ENCODE results near the gene ADRB1. TPM values are rescaled to one million over a fixed set of nuclear protein-coding genes. Genes with fewer than 3 reads are reported as not detected.

ADRB1 gene
- 1 to 10 TPM; 2.3 to 2.8 TPM for total RNA-seq

GRCh38 chr10:114043532-114044246 is at the start of gene ADRB1:
Gene ADRB1 (plus strand): TSS chr10:114043866. CDS start chr10:114044133, 267 bp downstream.
- Mint-ChIP-seq H3K4me1 (peaks cover 33% of the 10 kb centered on the region), H3K4me3 (peak within 1 kb of the TSS; percentile 70), H3K27me3 (peaks cover 79% of the 10 kb centered on the region), H3K9me3 (ENCODE audit: low read depth) (no peaks in the 10 kb centered on the region), H3K36me3 (peaks cover 5% of the 10 kb centered on the region), H3K27ac (peak within 1 kb of the TSS; percentile 72)
- CTCF ChIA-PET: interaction anchor here (1.3 to 2.3 kb wide), 4 partner anchors 7 to 83 kb away, joined by 3 to 10 read pairs (median 7); no protein-coding TSS in a partner anchor
- peak; percentile 76 for DNase-seq
- ATAC-seq: peak; percentile 61

- Mint-ChIP-seq H3K9me3 (ENCODE audit: low read depth) (no peaks in the 10 kb centered on the region), H3K27ac (no peak overlapping the region), H3K4me1 (peaks cover 17% of the 10 kb centered on the region), H3K4me3 (no peak overlapping the region), H3K27me3 (peaks cover 84% of the 10 kb centered on the region), H3K36me3 (no peaks in the 10 kb centered on the region)
- DNase-seq: no peak
- ATAC-seq: no peak
- CTCF ChIA-PET: no interaction called here
Observed at GRCh38 chr10:113995201-113995600, 48.5 kb upstream of the ADRB1 start.

GRCh38 chr10:113997428-113997827 is 46.2 kb upstream of the ADRB1 start:
- DNase-seq (no peak), ATAC-seq (no peak)
- Mint-ChIP-seq H3K36me3 (no peaks in the 10 kb centered on the region), H3K27me3 (peaks cover 76% of the 10 kb centered on the region), H3K4me3 (no peak overlapping the region), H3K27ac (no peak overlapping the region), H3K9me3 (ENCODE audit: low read depth) (no peaks in the 10 kb centered on the region), H3K4me1 (no peaks in the 10 kb centered on the region)
- CTCF ChIA-PET: no interaction called here

GRCh38 chr10:113999531-113999930 is 44.1 kb upstream of the ADRB1 start:
- Mint-ChIP-seq H3K27ac (no peak overlapping the region), H3K9me3 (ENCODE audit: low read depth) (no peaks in the 10 kb centered on the region)

GRCh38 chr10:114000457-114001010 is 43.1 kb upstream of the ADRB1 start:
- Mint-ChIP-seq H3K4me1 (no peaks in the 10 kb centered on the region), H3K9me3 (ENCODE audit: low read depth) (no peaks in the 10 kb centered on the region), H3K4me3 (no peak overlapping the region), H3K27me3 (peaks cover 68% of the 10 kb centered on the region), H3K36me3 (no peaks in the 10 kb centered on the region), H3K27ac (no peak overlapping the region)
- CTCF ChIA-PET: no interaction called here
- ATAC-seq: no peak
- no peak for DNase-seq

More at GRCh38 chr10:113999531-113999930, 44.1 kb upstream of the ADRB1 start:
- DNase-seq: no peak
- ATAC-seq: no peak
- CTCF ChIA-PET: no interaction called here
- H3K36me3 Mint-ChIP-seq: no peaks in the 10 kb centered on the region
- H3K4me1 Mint-ChIP-seq: no peaks in the 10 kb centered on the region
- no peak overlapping the region for H3K4me3 Mint-ChIP-seq
- H3K27me3 Mint-ChIP-seq: peaks cover 69% of the 10 kb centered on the region

GRCh38 chr10:114002422-114002821 is 41.2 kb upstream of the ADRB1 start:
- no peak overlapping the region for H3K4me3 Mint-ChIP-seq
- DNase-seq: no peak
- CTCF ChIA-PET: no interaction called here
- no peaks in the 10 kb centered on the region for H3K36me3 Mint-ChIP-seq
- ATAC-seq: no peak
- H3K27me3 Mint-ChIP-seq: peaks cover 53% of the 10 kb centered on the region
- H3K4me1 Mint-ChIP-seq: no peaks in the 10 kb centered on the region
- H3K9me3 Mint-ChIP-seq (ENCODE audit: low read depth): no peaks in the 10 kb centered on the region
- no peak overlapping the region for H3K27ac Mint-ChIP-seq

GRCh38 chr10:114003161-114003941 is 40.3 kb upstream of the ADRB1 start:
- H3K27ac Mint-ChIP-seq: no peak overlapping the region
- CTCF ChIA-PET: no interaction called here

GRCh38 chr10:114009281-114009996 is 34.2 kb upstream of the ADRB1 start:
- peaks cover 34% of the 10 kb centered on the region for H3K27me3 Mint-ChIP-seq
- H3K4me1 Mint-ChIP-seq: no peaks in the 10 kb centered on the region
- H3K27ac Mint-ChIP-seq: no peak overlapping the region
- no peaks in the 10 kb centered on the region for H3K36me3 Mint-ChIP-seq
- no peak overlapping the region for H3K4me3 Mint-ChIP-seq
- CTCF ChIA-PET: interaction anchor here (1.7 kb wide), 1 partner anchor 9 kb away, joined by 6 read pairs; no protein-coding TSS in a partner anchor
- no peak for DNase-seq
- H3K9me3 Mint-ChIP-seq (ENCODE audit: low read depth): no peaks in the 10 kb centered on the region
- ATAC-seq: no peak

More at GRCh38 chr10:114003161-114003941, 40.3 kb upstream of the ADRB1 start:
- DNase-seq (no peak), ATAC-seq (no peak)
- H3K4me3 Mint-ChIP-seq: no peak overlapping the region
- no peaks in the 10 kb centered on the region for H3K9me3 Mint-ChIP-seq (ENCODE audit: low read depth)
- no peaks in the 10 kb centered on the region for H3K4me1 Mint-ChIP-seq
- peaks cover 52% of the 10 kb centered on the region for H3K27me3 Mint-ChIP-seq
- H3K36me3 Mint-ChIP-seq: no peaks in the 10 kb centered on the region

- Mint-ChIP-seq H3K4me3 (no peak overlapping the region), H3K9me3 (ENCODE audit: low read depth) (no peaks in the 10 kb centered on the region), H3K27me3 (peaks cover 34% of the 10 kb centered on the region), H3K27ac (no peak overlapping the region), H3K4me1 (no peaks in the 10 kb centered on the region), H3K36me3 (no peaks in the 10 kb centered on the region)
- DNase-seq (no peak), ATAC-seq (no peak)
- CTCF ChIA-PET: no interaction called here
Observed at GRCh38 chr10:114010316-114010715, 33.4 kb upstream of the ADRB1 start.

- peaks cover 49% of the 10 kb centered on the region for H3K27me3 Mint-ChIP-seq
- CTCF ChIA-PET: no interaction called here
- ATAC-seq (no peak), DNase-seq (no peak)
- H3K9me3 Mint-ChIP-seq (ENCODE audit: low read depth): no peaks in the 10 kb centered on the region
- H3K27ac Mint-ChIP-seq: no peak overlapping the region
- no peak overlapping the region for H3K4me3 Mint-ChIP-seq
- peaks cover 2% of the 10 kb centered on the region for H3K36me3 Mint-ChIP-seq
- H3K4me1 Mint-ChIP-seq: no peaks in the 10 kb centered on the region
Observed at GRCh38 chr10:114012650-114013049, 31.0 kb upstream of the ADRB1 start.

- DNase-seq (no peak), ATAC-seq (no peak)
- H3K4me1 Mint-ChIP-seq: no peaks in the 10 kb centered on the region
- CTCF ChIA-PET: no interaction called here
- H3K27me3 Mint-ChIP-seq: peaks cover 46% of the 10 kb centered on the region
- H3K4me3 Mint-ChIP-seq: no peak overlapping the region
- no peaks in the 10 kb centered on the region for H3K9me3 Mint-ChIP-seq (ENCODE audit: low read depth)
- H3K36me3 Mint-ChIP-seq: peaks cover 2% of the 10 kb centered on the region
- H3K27ac Mint-ChIP-seq: no peak overlapping the region
Observed at GRCh38 chr10:114015708-114016107, 28.0 kb upstream of the ADRB1 start.

- no peaks in the 10 kb centered on the region for H3K4me1 Mint-ChIP-seq
- no peak overlapping the region for H3K4me3 Mint-ChIP-seq
- no peaks in the 10 kb centered on the region for H3K9me3 Mint-ChIP-seq (ENCODE audit: low read depth)
- H3K27me3 Mint-ChIP-seq: peaks cover 53% of the 10 kb centered on the region
- DNase-seq (no peak), ATAC-seq (no peak)
- peaks cover 2% of the 10 kb centered on the region for H3K36me3 Mint-ChIP-seq
- CTCF ChIA-PET: interaction anchor here (0.9 to 1.4 kb wide), 2 partner anchors 8 to 52 kb away, joined by 3 to 6 read pairs; no protein-coding TSS in a partner anchor
- no peak overlapping the region for H3K27ac Mint-ChIP-seq
Observed at GRCh38 chr10:114017271-114017670, 26.4 kb upstream of the ADRB1 start.

- CTCF ChIA-PET: interaction anchor here (1.4 kb wide), 1 partner anchor 9 kb away, joined by 6 read pairs; no protein-coding TSS in a partner anchor
- peaks cover 58% of the 10 kb centered on the region for H3K27me3 Mint-ChIP-seq
- no peaks in the 10 kb centered on the region for H3K4me1 Mint-ChIP-seq
- DNase-seq (no peak), ATAC-seq (no peak)
- peaks cover 2% of the 10 kb centered on the region for H3K36me3 Mint-ChIP-seq
- H3K9me3 Mint-ChIP-seq (ENCODE audit: low read depth): no peaks in the 10 kb centered on the region
- no peak overlapping the region for H3K27ac Mint-ChIP-seq
- H3K4me3 Mint-ChIP-seq: no peak overlapping the region
Observed at GRCh38 chr10:114017873-114018272, 25.8 kb upstream of the ADRB1 start.
